Measurements from ENCODE around the gene ASH1L. TPM values are rescaled to one million over a fixed set of nuclear protein-coding genes. Genes with fewer than 3 reads are reported as not detected.

ASH1L gene
- total RNA-seq, 1 donor from 2014 or later = 15.0 TPM

- DNase-seq (ENCODE audit: low read depth) (no peak), FAIRE-seq (no peak)
- H3K4me3 ChIP-seq (ENCODE audit: low read depth, low read length) = no peak overlapping the region
- H3K27me3 ChIP-seq (ENCODE audit: control insufficient read depth, insufficient read depth, low read length) = no peaks in the 10 kb centered on the region
- no peak for TF ChIP-seq CTCF (IDR thresholded peaks at IDR 0.05; ENCODE audit: insufficient read depth, low read length, severe bottlenecking)
- H3K36me3 ChIP-seq (ENCODE audit: control insufficient read depth, insufficient read depth, low read length) = peaks cover 1% of the 10 kb centered on the region
Observed at GRCh38 chr1:155473151-155473821, 89.3 kb downstream of the ASH1L start.

- no peaks in the 10 kb centered on the region for H3K36me3 ChIP-seq (ENCODE audit: control insufficient read depth, insufficient read depth, low read length)
- no peak for TF ChIP-seq CTCF (IDR thresholded peaks at IDR 0.05; ENCODE audit: insufficient read depth, low read length, severe bottlenecking)
- no peaks in the 10 kb centered on the region for H3K27me3 ChIP-seq (ENCODE audit: control insufficient read depth, insufficient read depth, low read length)
- FAIRE-seq = no peak
- no peak overlapping the region for H3K4me3 ChIP-seq (ENCODE audit: low read depth, low read length)
- DNase-seq (ENCODE audit: low read depth) = no peak
Observed at GRCh38 chr1:155472491-155473083, 90.0 kb downstream of the ASH1L start.

GRCh38 chr1:155471891-155472290 lies 90.7 kb downstream of the ASH1L start:
- TF ChIP-seq CTCF (IDR thresholded peaks at IDR 0.05; ENCODE audit: insufficient read depth, low read length, severe bottlenecking) = no peak
- DNase-seq (ENCODE audit: low read depth) = no peak
- H3K36me3 ChIP-seq (ENCODE audit: control insufficient read depth, insufficient read depth, low read length) = no peaks in the 10 kb centered on the region

GRCh38 chr1:155471026-155471425 lies 91.6 kb downstream of the ASH1L start:
- Histone ChIP-seq H3K27me3 (ENCODE audit: control insufficient read depth, insufficient read depth, low read length) (no peaks in the 10 kb centered on the region), H3K36me3 (ENCODE audit: control insufficient read depth, insufficient read depth, low read length) (no peaks in the 10 kb centered on the region), H3K4me3 (ENCODE audit: low read depth, low read length) (no peak overlapping the region)
- no peak for TF ChIP-seq CTCF (IDR thresholded peaks at IDR 0.05; ENCODE audit: insufficient read depth, low read length, severe bottlenecking)
- DNase-seq (ENCODE audit: low read depth) (no peak), FAIRE-seq (no peak)

More at GRCh38 chr1:155471891-155472290, 90.7 kb downstream of the ASH1L start:
- no peaks in the 10 kb centered on the region for H3K27me3 ChIP-seq (ENCODE audit: control insufficient read depth, insufficient read depth, low read length)
- FAIRE-seq = no peak
- H3K4me3 ChIP-seq (ENCODE audit: low read depth, low read length) = no peak overlapping the region

- Histone ChIP-seq H3K36me3 (ENCODE audit: control insufficient read depth, insufficient read depth, low read length) (no peaks in the 10 kb centered on the region), H3K4me3 (ENCODE audit: low read depth, low read length) (no peak overlapping the region), H3K27me3 (ENCODE audit: control insufficient read depth, insufficient read depth, low read length) (no peaks in the 10 kb centered on the region)
- FAIRE-seq = no peak
- TF ChIP-seq CTCF (IDR thresholded peaks at IDR 0.05; ENCODE audit: insufficient read depth, low read length, severe bottlenecking) = no peak
- peak; percentile 79 for DNase-seq (ENCODE audit: low read depth)
Observed at GRCh38 chr1:155466996-155467395, 95.6 kb downstream of the ASH1L start.

- TF ChIP-seq CTCF (IDR thresholded peaks at IDR 0.05; ENCODE audit: insufficient read depth, low read length, severe bottlenecking) = no peak
- Histone ChIP-seq H3K27me3 (ENCODE audit: control insufficient read depth, insufficient read depth, low read length) (no peaks in the 10 kb centered on the region), H3K36me3 (ENCODE audit: control insufficient read depth, insufficient read depth, low read length) (no peaks in the 10 kb centered on the region), H3K4me3 (ENCODE audit: low read depth, low read length) (no peak overlapping the region)
- FAIRE-seq (no peak), DNase-seq (ENCODE audit: low read depth) (no peak)
Observed at GRCh38 chr1:155466617-155466972, 96.0 kb downstream of the ASH1L start.

Data from bronchial epithelial cell (primary cell).